K562 (cell line): Measurements from ENCODE around the gene RASGRP4. TPM values are rescaled to one million over a fixed set of nuclear protein-coding genes. Genes with fewer than 3 reads are reported as not detected.

ENCODE experiments used
- CBX2 ChIP-seq: fragments of 200-600 bp; sonication (generic); IDR thresholded peaks from one replicate; pipeline ENCODE4 v1.6.1; 2012; ENCODE audit warnings: mild to moderate bottlenecking, low read length, inconsistent platforms; ENCODE audit not compliant: insufficient read depth, poor library complexity, severe bottlenecking
- CC2D1A ChIP-seq: fragments of 450-650 bp; IDR thresholded peaks from 2 replicates; pipeline ENCODE4 v1.6.1; 2017; ENCODE audit warnings: mild to moderate bottlenecking
- EGR1 ChIP-seq: fragments of 450-650 bp; conservative IDR thresholded peaks from 2 replicates; pipeline ENCODE4 v1.6.1; 2017; ENCODE audit warnings: mild to moderate bottlenecking
- EWSR1 ChIP-seq: fragments of 450-650 bp; IDR thresholded peaks from 2 replicates; pipeline ENCODE4 v1.6.1; 2018; ENCODE audit warnings: borderline replicate concordance, mild to moderate bottlenecking, low read depth, moderate library complexity; ENCODE audit not compliant: partially characterized antibody
- GTF2F1 ChIP-seq: IDR thresholded peaks from 2 replicates; pipeline ENCODE4 v1.6.1; 2011; ENCODE audit warnings: low read depth, low read length, improper control_type of control experiment
- HDGF ChIP-seq: fragments of 450-650 bp; IDR thresholded peaks from 2 replicates; pipeline ENCODE4 v1.6.1; 2016
- HSF4 ChIP-seq: fragments of 250-450 bp; sonication (Bioruptor Pico); IDR thresholded peaks from 2 replicates; pipeline ENCODE4 v2.1.2; 2022; ENCODE audit warnings: mild to moderate bottlenecking, moderate library complexity, borderline replicate concordance
- KLF1 ChIP-seq: fragments of 450-650 bp; IDR thresholded peaks from 2 replicates; pipeline ENCODE4 v1.6.1; 2016; ENCODE audit warnings: missing genetic modification characterization, missing compliant biosample characterization
- MAFG ChIP-seq: fragments of 450-650 bp; conservative IDR thresholded peaks from 2 replicates; pipeline ENCODE4 v1.6.1; 2016; ENCODE audit warnings: missing genetic modification characterization, missing compliant biosample characterization
- NR3C1 ChIP-seq: sonication (generic); formaldehyde crosslinking; IDR thresholded peaks from 2 replicates; pipeline ENCODE4 v1.8.1; 2022; ENCODE audit warnings: missing genetic modification reagents
- POLR2B ChIP-seq: fragments of 450-650 bp; IDR thresholded peaks from 2 replicates; pipeline ENCODE4 v1.6.1; 2018; ENCODE audit warnings: low read depth; ENCODE audit not compliant: partially characterized antibody
- PRPF4 ChIP-seq: fragments of 200-400 bp; formaldehyde crosslinking; IDR thresholded peaks from one replicate; pipeline ENCODE4 v1.6.1; 2017; ENCODE audit warnings: low read length, low read depth, mild to moderate bottlenecking; ENCODE audit not compliant: insufficient read depth, poor library complexity, severe bottlenecking
- SAFB ChIP-seq: fragments of 200-400 bp; formaldehyde crosslinking; IDR thresholded peaks from 2 replicates; pipeline ENCODE4 v1.6.1; 2017; ENCODE audit warnings: low read depth, low read length, borderline replicate concordance
- SFPQ ChIP-seq: fragments of 200-400 bp; formaldehyde crosslinking; IDR thresholded peaks from 2 replicates; pipeline ENCODE4 v1.6.1; 2017; ENCODE audit warnings: mild to moderate bottlenecking, low read depth, low read length, moderate library complexity
- SIN3B ChIP-seq: fragments of 450-650 bp; IDR thresholded peaks from 2 replicates; pipeline ENCODE4 v1.6.1; 2017; ENCODE audit warnings: low read depth, mild to moderate bottlenecking, moderate library complexity
- SRSF9 ChIP-seq: fragments of 200-400 bp; formaldehyde crosslinking; IDR thresholded peaks from 2 replicates; pipeline ENCODE4 v1.6.1; 2017; ENCODE audit warnings: low read depth, low read length, borderline replicate concordance
- U2AF2 ChIP-seq: fragments of 200-400 bp; formaldehyde crosslinking; optimal IDR thresholded peaks from 2 replicates; pipeline ENCODE3; 2017; ENCODE audit warnings: low read depth, mild to moderate bottlenecking, low read length
- USF2 ChIP-seq: sonication (generic); formaldehyde crosslinking; IDR thresholded peaks from 2 replicates; pipeline ENCODE4 v1.5.0; 2020; ENCODE audit warnings: missing genetic modification reagents
- ZBTB8A ChIP-seq: fragments of 450-650 bp; IDR thresholded peaks from 2 replicates; pipeline ENCODE4 v1.6.1; 2018; ENCODE audit warnings: mild to moderate bottlenecking, moderate library complexity; ENCODE audit not compliant: partially characterized antibody
- ZNF134 ChIP-seq: fragments of 250-450 bp; sonication (Bioruptor Pico); conservative IDR thresholded peaks from 2 replicates; pipeline ENCODE4 v1.4.0; 2020
- ZNF41 ChIP-seq: fragments of 250-450 bp; sonication (Bioruptor Pico); conservative IDR thresholded peaks from 2 replicates; pipeline ENCODE4 v1.4.0; 2020; ENCODE audit warnings: mild to moderate bottlenecking
- ZSCAN29 ChIP-seq: fragments of 450-650 bp; IDR thresholded peaks from 2 replicates; pipeline ENCODE4 v1.6.1; 2017
- polyA plus RNA-seq, 8 experiments: library from polyadenylated mRNA; depleted of rRNA in 4 of 8; stranded (reverse) in 5 of 8; unstranded in 3 of 8; fragments of >200 nt; fragmentation: Nextera tagmentation in 2 of 8; fragmentation: Illumina TruSeq in 1 of 8; extraction: Ambion mirVana in 2 of 8; extraction: Trizol in 1 of 8; gene quantifications; 2 replicates each; pipeline versions ENCODE4 v1.2.1 to v1.2.3, GENCODE V29; 2011 to 2014; ENCODE audit warnings: inconsistent platforms in 1 of 8, missing spikeins in 1 of 8
- total RNA-seq, 7 experiments: library from RNA; depleted of rRNA in 6 of 7; stranded (reverse); fragments of >200 nt in 6 of 7; fragmentation: Illumina TruSeq in 2 of 7; extraction: Trizol in 2 of 7; gene quantifications; 2 replicates each; pipeline versions ENCODE4 v1.2.1 to v1.2.3, GENCODE V29; 2011 to 2021; ENCODE audit warnings: low replicate concordance in 1 of 7
- TF ChIP-seq, protein P1 (sequence below), 2 experiments: fragments of 150-350 bp in 1 of 2; IDR thresholded peaks; 2 replicates each; pipeline ENCODE4 v1.6.1; 2012 to 2016; ENCODE audit warnings: low read depth in 2 of 2, low read length in 2 of 2, mild to moderate bottlenecking in 1 of 2, moderate library complexity in 1 of 2

RASGRP4 gene
- total and polyA plus RNA-seq, 9 of the 15 experiments (the other 6 are each of a cell fraction or from before 2014, with no cell fraction given): 0.39 to 4.6 (median 3.8) TPM

- TF ChIP-seq HDGF: no peak
- TF ChIP-seq ZSCAN29: no peak
- no peak for TF ChIP-seq HSF4 (CRISPR knock-in tag)
- no peak for TF ChIP-seq ZNF41
- TF ChIP-seq PRPF4: no peak
- no peak for TF ChIP-seq ZBTB8A
- no peak for TF ChIP-seq NR3C1 (CRISPR knock-in tag)
- TF ChIP-seq EGR1: peak; percentile 77
- TF ChIP-seq MAFG (tag): no peak
- TF ChIP-seq EWSR1: no peak
- TF ChIP-seq, protein P1, sequence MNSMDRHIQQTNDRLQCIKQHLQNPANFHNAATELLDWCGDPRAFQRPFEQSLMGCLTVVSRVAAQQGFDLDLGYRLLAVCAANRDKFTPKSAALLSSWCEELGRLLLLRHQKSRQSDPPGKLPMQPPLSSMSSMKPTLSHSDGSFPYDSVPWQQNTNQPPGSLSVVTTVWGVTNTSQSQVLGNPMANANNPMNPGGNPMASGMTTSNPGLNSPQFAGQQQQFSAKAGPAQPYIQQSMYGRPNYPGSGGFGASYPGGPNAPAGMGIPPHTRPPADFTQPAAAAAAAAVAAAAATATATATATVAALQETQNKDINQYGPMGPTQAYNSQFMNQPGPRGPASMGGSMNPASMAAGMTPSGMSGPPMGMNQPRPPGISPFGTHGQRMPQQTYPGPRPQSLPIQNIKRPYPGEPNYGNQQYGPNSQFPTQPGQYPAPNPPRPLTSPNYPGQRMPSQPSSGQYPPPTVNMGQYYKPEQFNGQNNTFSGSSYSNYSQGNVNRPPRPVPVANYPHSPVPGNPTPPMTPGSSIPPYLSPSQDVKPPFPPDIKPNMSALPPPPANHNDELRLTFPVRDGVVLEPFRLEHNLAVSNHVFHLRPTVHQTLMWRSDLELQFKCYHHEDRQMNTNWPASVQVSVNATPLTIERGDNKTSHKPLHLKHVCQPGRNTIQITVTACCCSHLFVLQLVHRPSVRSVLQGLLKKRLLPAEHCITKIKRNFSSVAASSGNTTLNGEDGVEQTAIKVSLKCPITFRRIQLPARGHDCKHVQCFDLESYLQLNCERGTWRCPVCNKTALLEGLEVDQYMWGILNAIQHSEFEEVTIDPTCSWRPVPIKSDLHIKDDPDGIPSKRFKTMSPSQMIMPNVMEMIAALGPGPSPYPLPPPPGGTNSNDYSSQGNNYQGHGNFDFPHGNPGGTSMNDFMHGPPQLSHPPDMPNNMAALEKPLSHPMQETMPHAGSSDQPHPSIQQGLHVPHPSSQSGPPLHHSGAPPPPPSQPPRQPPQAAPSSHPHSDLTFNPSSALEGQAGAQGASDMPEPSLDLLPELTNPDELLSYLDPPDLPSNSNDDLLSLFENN (IDR thresholded peaks at IDR 0.05; ENCODE audit: low read depth in 2 of 2, low read length in 2 of 2): 0 out of 4 replicates have a peak, but pooled peaks of 1 of the 2 experiments have one; percentile 11
- TF ChIP-seq USF2 (CRISPR knock-in tag): no peak
- TF ChIP-seq CC2D1A: peak; percentile 48; the same call in 1 of the 2 replicates
- TF ChIP-seq GTF2F1: no peak
- TF ChIP-seq SFPQ: no peak
- peak; percentile 25; the same call in 1 of the 2 replicates for TF ChIP-seq KLF1 (tag)
- no peak for TF ChIP-seq SIN3B
- no peak for TF ChIP-seq POLR2B
- no peak for TF ChIP-seq SRSF9
- TF ChIP-seq SAFB: no peak
- no peak for TF ChIP-seq CBX2
- no peak for TF ChIP-seq U2AF2
- no peak for TF ChIP-seq ZNF134 (CRISPR knock-in tag)
Measured at GRCh38 chr19:38362076-38362945, 63.7 kb downstream of the RASGRP4 start (continued).
